Fibroblast of skin of left biceps (primary cell): Measurements from ENCODE around the gene MTUS2.
"Not testable (repeated sequence)": the region's sequence is repeated elsewhere in the genome, so short reads cannot be mapped to it uniquely, and the experiment has no call there.

Experiments used
- DNase-seq, 2 experiments: peaks; one replicate each; pipeline ENCODE4 v3.0.0-alpha.2; 2013; ENCODE audit warnings: low read depth in 2 of 2

Gene MTUS2

DNA sequence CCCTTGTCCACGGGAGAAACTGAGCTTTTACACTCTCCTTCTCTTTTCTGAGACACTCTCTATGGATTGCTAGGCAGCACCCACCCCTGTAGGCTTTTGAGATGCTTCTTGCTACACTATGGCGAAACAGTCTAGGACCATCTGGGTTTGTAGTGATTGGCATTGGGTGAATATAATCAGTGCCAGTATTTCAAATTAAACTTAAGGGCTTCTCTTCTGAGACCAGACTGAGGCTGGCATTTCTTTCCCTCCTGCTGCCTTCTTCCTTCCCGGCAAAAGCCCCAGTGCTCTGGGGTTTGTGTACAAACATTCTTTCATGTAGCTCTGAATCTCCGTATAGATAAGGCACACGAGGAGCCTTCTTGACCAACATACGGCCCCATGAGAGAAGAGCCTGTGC is 498.6 kb downstream of the MTUS2 start:
- no peak for DNase-seq

DNA sequence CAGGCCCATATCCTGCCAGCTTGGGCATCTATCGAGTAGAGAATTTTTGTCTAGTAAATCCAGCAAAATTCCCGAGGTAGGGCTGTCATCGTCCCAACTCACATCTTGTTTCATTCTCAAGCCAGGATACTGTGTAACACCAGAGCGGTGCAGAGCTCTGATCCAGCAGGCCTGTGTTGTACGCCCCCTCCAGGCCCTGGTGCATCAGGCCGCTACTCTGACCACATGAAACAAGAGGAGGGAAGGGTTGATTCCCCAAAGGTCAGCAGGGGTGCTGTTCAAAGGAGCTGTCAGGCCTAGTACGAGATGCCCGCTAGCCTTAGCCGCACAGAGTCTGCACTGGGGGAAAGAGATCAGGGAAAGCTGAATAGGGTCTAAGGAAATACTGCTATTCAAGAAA is 499.3 kb downstream of the MTUS2 start:
- DNase-seq = no peak

DNA sequence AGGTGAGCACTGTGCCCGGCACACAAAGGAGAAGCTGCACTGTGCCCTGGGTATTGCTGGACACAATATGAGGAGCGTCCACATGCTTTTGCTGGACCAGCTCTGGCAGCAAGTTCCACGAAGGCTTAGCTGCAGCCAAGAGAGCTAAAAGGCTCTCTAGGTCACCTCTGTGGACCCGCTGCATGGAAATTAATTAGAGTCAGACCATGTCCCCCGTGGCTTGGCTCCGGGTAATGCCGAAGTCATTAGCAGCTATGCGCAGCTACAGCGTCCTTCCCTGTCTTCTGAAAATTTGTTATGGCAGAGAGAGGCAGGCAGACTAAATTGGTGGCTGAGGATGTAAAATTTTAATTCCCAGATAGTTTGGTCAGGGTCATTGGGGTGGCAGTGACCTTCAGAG is 503.8 kb downstream of the MTUS2 start:
- DNase-seq = no peak

DNA sequence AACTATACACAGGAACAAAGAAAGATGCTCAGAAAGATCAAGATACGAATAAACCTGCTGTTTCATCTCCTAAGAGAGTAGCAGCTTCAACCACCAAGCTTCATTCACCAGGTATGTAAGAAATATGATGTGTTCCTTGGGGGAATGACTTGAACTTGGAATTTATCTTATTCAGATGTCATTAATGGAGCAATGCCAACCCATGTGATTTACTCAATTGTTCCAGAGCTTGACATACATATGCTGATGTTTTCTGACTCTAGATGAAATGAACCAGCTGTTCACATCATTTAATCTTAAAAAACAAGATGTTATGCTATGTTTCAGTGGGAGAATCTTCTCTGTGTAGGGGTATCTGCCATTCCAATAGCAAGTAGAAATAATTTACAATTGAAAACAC is 504.5 kb downstream of the MTUS2 start:
- no peak for DNase-seq

DNA sequence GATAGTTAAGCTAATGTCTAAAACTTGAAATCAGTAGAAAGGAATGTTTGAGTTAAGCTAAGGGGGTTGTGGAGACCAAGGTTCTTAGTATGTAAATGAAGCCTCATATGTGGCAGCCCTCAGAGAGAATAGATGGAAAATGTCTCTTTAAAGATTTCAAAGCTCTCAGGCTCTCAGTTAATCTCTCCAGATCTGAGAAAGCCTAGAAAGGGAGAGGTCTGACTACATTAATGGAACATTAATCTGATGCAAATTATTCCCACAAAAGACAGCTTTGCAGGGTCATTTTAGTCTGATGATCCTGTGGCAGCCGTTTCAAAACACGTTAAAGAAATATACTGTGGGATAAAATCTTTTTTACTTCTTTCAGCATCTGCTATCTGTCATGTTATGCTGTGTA is 508.4 kb downstream of the MTUS2 start:
- DNase-seq = no peak

DNA sequence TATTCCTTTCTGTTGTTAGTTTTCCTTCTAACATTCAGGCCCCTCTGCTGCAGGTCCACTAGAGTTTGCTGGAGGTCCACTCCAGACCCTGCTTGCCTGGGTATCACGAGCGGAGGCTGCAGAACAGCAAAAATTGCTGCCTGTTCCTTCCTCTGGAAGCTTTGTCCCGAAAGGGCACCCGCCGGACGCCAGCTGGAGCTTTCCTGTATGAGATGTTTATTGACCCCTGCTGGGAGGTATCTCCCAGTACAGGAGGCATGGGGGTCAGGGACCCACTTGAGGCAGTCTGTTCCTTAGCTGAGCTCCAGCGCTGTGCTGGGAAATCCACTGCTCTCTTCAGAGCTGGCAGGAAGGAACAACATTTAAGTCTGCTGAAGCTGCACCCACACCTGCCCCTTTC is 516.2 kb downstream of the MTUS2 start:
- DNase-seq = no peak

DNA sequence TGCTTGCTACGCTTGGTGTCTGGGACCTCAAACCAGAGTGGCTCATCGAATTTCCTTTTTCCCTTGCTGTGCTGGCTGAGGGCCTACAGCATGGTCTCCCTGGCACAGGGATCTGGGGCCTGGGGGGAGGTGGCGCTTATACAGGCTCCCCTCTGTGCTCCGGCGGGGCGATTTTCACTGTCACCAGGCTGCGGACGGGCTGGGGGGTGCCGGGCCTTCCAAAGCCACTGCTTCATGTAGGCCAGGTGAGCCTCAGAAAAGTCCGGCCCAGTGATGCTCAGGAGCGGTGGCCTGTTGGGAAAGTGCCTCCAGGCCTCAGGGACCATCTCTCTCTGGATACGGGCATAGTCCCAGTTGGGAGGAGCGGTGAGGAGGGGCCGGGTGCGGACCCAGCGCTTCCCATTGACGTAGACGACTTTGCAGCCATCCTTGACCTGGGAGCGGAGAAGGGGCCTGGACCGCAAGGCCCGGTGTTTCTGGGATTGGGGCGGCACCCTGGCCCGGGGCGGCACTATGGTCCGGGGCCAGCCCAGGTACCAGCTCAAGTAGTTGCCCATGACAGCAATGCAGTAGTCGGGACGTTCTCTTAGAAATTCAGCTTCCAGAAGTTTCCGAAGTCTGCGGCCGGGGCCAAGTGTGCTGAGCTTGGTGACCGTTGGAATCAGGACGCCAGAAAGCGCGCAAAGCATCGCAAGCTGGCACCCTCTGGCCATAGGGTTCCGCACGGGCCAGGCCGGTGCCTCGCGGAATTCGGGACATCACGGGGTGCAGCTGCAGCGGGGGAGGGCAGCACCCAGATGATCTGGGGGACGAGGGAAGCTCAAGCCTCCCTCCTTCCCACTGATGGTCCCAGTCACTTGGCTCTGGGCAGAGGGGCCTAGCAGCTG is 519.5 kb downstream of the MTUS2 start:
- no peak for DNase-seq

DNA sequence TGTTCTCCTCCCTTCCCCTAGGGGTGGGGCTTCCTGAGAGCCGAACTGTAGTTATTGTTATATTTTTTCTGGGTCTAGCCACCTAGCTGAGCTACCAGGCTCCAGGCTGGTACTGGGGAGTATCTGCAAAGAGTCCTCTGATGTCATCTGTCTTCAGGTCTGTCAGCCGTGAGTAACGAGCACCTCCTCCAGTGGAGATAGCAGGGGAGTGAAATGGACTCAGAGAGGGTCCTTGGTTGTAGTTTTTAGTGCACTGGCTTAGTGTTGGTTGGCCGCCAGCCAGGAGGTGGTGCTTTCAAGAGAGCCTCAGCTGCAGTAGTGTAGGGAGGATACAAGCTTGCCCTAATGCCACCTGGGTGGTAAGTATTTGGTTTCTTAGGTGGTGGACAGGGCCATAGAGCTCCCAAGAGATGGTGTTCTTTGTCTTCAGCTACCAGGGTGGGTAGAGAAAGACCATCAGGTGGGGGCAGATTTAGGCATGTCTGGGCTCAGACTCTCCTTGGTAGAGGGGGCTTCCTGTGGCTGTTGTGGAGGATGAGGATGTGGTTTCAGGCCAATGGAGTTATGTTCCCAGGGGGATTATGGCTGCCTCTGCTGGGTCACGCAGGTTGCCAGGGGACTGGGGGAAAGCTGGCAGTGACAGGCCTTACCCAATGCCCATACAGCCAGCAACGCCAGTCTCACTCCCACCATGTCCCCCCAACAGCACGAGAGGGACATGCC is 525.9 kb downstream of the MTUS2 start:
- not testable (repeated sequence) for DNase-seq

DNA sequence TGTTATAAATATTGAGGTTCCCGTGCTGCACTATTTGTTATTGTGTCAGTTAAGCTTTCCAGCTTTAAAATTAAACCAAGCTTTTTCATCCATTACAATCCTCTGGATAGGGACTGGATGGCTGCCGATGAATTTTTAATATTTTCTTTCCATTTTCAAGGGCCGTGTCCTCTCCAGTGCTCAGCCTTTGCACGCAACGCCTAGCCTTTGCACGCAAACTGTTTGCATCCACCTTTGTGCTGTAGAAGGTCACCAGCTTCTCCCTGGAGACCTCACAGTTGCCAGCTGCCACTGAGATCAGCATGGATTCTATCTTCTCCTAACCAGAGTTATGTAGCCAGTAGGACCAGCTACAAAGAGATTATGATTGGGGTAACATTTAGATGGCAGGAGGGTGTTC is 534.9 kb downstream of the MTUS2 start:
- no peak for DNase-seq

DNA sequence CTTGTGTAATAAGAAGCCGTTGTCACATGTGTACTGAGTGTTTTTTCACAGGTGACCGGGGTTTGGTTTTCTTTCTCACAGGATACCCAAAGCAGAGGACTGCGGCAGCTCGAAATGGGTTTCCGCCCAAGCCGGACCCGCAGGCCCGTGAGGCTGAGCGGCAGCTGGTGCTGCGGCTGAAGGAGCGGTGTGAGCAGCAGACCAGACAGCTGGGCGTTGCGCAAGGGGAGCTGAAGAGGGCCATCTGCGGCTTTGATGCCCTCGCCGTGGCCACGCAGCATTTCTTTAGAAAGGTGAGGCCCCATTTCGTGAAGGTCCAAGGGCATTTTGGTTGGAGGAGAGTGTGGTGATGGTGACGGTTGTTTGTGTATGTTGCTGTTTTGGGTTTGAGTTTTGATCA is 539.0 kb downstream of the MTUS2 start:
- no peak for DNase-seq

DNA sequence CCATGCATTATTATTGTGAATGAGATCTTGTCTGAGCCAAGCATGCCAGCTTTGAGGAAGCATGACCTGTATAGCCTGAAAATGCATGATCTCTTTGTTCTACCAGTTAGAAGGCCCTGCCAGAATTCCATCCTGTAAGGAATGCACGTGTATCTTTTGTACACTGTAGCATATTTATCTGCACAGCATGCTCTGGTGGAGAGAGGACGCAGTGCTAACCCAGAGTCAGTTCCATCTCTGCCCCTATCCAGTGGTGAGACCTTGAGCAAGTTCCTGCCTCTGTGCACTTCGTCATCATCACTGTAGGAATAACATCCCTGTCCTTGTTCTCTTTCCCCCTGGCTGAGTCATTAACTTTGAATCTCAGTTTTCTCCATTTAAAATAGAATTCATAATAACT is 541.6 kb downstream of the MTUS2 start:
- no peak for DNase-seq

DNA sequence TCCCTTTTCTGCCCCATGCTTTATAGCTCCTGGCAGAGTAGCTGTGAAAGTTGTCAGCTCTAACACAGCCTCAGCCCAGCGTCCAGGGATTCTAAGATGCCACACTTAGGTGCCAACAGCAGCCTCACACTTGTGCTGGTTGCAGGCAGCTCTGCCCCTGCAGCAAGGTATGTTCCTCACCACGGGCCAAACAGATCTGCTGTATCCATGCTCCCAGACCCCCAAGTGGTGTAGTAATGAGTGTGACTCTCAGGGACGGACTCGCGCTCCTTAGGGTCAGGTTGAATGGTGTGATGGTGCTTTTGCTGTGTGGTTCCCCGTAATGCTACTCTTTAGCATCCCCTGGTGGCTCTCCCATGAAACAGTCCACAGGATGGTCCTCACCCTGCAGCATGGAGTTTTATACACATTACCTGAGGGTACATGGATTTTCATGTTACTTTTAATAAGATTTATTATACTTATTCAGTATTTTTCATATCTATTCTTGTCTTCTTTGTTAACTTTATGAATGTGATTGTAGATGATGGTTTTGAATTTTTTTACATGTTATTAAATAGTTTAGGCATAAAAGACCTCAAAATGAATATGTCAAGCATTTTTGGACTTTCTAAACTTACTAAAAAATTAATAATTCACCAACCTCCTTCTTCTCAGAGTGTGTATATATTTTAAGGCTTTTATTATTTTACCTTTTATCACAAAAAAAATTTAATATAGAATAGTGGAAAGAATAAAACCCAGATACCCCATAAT is 542.9 kb downstream of the MTUS2 start:
- no peak for DNase-seq

DNA sequence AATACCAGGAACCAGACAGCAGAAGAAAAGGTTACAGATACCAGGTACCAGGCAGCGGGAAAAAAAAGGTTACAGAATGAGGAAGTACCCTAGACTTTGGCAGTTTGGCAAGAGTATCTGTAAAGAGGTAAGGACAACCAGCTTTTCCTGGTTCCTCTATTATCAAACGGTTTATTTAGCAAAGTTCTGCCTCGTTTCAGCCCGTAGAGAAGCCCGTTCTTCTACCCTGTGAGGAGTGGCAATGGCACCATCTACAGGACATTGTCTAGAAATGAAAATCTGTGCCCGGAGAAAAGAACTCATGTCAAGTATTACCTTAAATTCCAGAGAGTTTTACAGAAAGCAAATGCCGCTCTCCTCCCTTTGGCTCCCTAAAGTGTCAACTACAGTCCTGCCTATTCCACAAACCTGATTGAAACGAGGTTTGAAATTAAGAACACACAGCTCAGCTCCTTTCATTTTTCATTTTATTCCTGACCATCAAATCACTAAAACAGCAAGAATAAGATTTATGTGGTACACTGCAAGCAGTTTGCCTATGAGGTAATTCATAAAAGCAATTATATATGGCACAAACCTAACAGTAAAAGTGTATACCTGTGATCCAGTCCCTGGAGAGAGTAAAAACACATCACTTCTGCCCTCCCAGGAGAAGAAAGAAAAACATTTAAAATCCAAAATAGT is 549.1 kb downstream of the MTUS2 start:
- no peak for DNase-seq

DNA sequence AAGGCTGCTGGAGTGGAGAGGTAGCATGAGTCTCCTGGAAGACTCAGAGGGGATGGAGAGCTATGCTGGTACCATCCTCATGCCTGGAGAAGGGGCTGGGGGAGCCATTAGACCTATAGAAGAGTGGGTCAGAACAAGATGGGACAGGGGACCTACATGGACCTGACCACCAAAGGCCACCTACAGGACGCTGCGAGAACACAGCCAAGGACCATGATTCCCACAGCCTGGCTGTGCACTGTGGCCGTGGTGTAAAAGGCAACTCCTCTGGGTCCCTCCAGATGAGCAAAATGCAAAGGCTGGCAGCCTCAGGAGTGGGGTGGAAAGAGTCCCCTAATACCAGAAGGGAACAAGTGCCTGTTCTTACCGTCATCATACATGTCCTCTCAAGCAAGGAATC is 559.1 kb downstream of the MTUS2 start:
- DNase-seq = no peak

DNA sequence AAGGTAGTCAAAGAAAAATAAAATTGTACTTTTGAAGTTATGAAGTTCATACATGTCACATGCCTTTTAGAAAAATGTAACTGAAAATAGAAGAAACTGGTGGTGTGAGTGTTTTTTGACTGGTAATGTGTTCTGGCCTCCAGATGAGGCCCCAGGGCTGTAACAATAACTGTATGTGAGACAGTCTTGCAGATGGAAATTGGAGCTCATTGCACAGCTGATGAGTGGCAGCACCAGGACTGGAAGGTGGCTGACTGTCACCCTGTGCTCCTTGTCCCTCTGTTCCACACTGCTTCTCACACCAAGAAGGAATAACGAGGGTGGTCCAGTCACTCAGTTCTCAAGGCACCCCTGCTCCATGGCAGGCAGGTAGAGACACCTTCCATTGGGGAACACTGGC is 559.7 kb downstream of the MTUS2 start:
- no peak for DNase-seq

DNA sequence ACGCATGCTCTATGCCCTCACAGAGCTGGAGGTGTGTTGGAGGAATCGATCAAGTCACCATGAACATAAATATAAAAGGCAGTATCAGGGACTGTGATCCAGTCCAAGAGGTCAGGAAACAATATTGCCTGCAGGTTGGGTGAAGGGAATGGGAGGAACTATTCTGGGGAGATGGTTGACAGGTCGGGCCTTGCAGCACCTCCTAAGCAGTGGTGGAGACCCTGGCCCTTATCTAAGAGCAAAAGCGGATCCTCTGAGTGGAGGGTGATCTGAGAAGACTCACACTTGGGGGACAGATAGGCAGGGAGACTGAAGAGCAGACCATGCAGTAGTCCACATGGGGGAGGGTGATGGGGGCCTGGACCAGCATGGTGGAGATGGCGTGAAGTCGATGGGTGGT is 561.9 kb downstream of the MTUS2 start:
- DNase-seq = no peak

DNA sequence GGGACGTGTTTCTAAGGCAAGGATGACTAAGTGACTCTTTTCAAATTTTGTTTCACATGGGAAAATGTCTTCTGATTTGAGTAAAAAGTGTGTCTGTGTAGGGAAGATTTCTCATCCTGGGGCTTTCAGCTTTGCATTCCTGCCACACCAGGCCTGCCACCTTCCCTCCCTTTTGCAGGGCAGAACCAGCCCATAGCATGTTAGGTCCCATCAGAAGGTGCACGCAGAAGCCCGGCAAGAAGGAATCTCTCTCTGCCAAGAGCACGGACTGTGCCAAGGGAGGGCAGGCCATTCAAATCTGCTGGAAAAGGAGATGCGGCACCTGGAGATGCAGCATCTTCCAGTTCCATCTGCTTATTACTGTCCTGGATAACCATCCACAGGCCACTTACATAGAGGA is 563.3 kb downstream of the MTUS2 start:
- no peak for DNase-seq

DNA sequence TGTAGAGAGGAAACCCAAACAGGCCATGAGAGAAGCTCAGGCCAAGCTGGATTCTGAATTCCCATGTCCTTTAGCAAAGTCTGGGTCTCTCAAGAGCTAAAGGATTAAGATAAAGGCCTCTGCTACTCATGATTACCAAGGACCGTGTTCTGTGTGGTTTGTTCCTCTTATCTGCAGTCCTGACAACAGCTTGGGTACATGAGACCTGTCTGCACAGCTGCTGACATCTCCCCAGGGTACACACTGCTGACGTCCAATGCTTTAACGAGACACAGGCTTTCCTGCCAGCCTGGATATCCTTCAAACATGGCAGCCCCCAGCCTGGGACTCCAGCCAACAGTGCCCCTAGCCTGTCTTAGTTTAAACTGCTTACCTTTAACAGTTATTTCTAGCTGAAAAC is 564.3 kb downstream of the MTUS2 start:
- DNase-seq = no peak

DNA sequence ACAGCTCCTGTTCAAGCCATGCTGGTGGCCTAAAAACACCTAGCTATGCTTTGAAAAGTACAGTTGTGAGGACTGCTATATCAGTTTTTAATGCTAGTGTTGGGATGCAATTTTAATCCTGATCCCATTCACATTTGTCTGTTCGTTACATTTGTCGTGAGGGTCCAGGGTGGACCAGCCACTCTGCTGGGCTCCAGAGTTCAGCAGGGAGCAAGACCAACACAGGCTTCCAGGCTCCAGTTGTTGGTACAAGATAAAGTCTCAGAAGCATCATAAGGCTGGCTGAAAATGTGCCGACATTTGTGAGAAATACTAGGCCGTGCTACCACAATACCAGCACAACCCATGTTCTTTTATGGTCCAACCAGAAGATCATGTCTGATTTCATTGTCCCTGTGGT is 564.7 kb downstream of the MTUS2 start:
- no peak for DNase-seq

DNA sequence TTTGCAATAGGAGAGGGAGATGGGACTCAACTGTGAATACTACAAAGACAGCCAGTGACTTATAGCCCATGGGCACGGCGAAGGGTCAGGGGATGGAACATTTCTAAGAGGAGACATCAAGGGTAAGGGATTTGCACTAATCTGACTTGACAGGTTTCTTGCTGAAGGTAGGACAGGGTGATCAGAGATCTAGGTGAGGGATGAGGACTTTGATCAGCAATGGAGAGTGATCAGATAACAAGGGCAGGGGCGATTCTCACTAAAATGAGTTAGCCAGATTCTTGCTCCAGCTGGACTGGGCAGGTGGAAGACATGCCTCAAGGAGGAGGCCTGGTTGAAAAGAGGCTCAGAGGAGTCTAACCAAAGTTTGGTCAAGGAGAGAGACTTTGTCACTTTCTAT is 566.1 kb downstream of the MTUS2 start:
- no peak for DNase-seq

DNA sequence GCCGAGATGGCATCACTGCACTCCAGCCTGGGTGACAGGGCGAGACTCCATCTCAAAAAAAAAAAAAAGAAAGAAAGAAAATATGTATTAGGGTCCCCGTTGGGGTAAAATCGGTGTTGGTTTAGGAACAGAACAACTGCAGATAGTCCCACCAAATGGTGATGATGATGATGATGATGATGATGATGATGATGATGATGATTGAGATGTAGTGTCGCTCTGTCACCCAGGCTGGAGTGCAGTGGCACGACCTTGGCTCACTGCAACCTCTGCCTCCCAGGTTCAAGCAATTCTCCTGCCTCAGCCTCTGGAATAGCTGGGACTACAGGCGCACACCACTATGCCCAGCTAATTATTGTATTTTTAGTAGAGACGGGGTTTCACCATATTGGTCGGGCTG is 570.5 kb downstream of the MTUS2 start:
- DNase-seq = not testable (repeated sequence)

DNA sequence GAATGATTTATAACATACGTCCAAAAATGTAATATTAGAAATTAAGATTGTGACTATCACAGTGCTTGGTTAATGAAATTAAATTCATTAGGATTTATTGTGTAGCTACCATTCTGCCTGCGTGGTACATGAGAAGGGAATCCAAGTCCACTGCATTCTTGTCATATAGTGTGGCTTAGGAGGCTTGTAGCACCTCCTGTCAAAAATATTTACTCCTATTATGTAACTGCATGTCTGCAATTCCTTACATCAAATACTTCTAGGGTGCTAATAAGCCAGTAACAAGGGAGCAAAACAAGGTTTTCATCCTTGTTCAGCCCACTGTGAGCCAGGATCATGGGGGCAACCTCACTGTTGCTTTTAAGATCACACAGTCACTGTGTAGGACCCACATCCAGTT is 576.3 kb downstream of the MTUS2 start:
- no peak for DNase-seq
